ENCODE data around the gene NPLOC4.

The NPLOC4 gene

GRCh38 chr17:81511804-81512561 is 124.9 kb downstream of the NPLOC4 start:
- CTCF ChIA-PET, result interaction anchor here (0.8 to 1.3 kb wide), 2 partner anchors 27 to 50 kb away, joined by 3 to 4 read pairs; no protein-coding TSS in a partner anchor
- POLR2A ChIA-PET, result interaction anchor here (0.6 to 1.4 kb wide), 7 partner anchors 23 to 292 kb away, joined by 3 read pairs; partner anchors contain the start of genes CEP131 and FAAP100
- TF ChIP-seq CTCF (IDR thresholded peaks at IDR 0.05; ENCODE audit: control extremely low read depth, extremely low read depth, low read depth, missing control alignments), result no peak
- no peak for DNase-seq (ENCODE audit: extremely low spot score)

- POLR2A ChIA-PET, result interaction anchor here (0.6 to 1.2 kb wide), 4 partner anchors 11 to 289 kb away, joined by 3 read pairs; partner anchors contain the start of gene CEP131
- CTCF ChIA-PET, result interaction anchor here (0.8 to 1.3 kb wide), 2 partner anchors 27 to 50 kb away, joined by 3 to 4 read pairs; no protein-coding TSS in a partner anchor
- TF ChIP-seq CTCF (IDR thresholded peaks at IDR 0.05; ENCODE audit: control extremely low read depth, extremely low read depth, low read depth, missing control alignments), result no peak
- no peak for DNase-seq (ENCODE audit: extremely low spot score)
These were observed 125.4 kb downstream of the NPLOC4 start for GRCh38 chr17:81511554-81511803.

GRCh38 chr17:81510785-81511553 is 125.9 kb downstream of the NPLOC4 start:
- POLR2A ChIA-PET, result interaction anchor here (0.6 to 0.8 kb wide), 4 partner anchors 11 to 42 kb away, joined by 3 read pairs; no protein-coding TSS in a partner anchor
- DNase-seq (ENCODE audit: extremely low spot score), result no peak
- CTCF ChIA-PET, result interaction anchor here (0.8 to 1.3 kb wide), 2 partner anchors 26 to 51 kb away, joined by 3 to 4 read pairs; no protein-coding TSS in a partner anchor
- no peak for TF ChIP-seq CTCF (IDR thresholded peaks at IDR 0.05; ENCODE audit: control extremely low read depth, extremely low read depth, low read depth, missing control alignments)

- DNase-seq (ENCODE audit: extremely low spot score), result no peak
- ChIA-PET CTCF (interaction anchor here (1.2 to 2.3 kb wide), 2 partner anchors 26 to 91 kb away, joined by 4 to 9 read pairs; no protein-coding TSS in a partner anchor), POLR2A (no interaction called here)
- no peak for TF ChIP-seq CTCF (IDR thresholded peaks at IDR 0.05; ENCODE audit: control extremely low read depth, extremely low read depth, low read depth, missing control alignments)
These were observed 126.7 kb downstream of the NPLOC4 start for GRCh38 chr17:81509972-81510784.

- ChIA-PET POLR2A (interaction anchor here (0.6 to 1.2 kb wide), 4 partner anchors 13 to 43 kb away, joined by 3 to 7 read pairs (median 4); partner anchors contain the start of gene FAAP100), CTCF (interaction anchor here (0.8 to 2.3 kb wide), 4 partner anchors 9 to 217 kb away, joined by 3 to 9 read pairs (median 4); no protein-coding TSS in a partner anchor)
- DNase-seq (ENCODE audit: extremely low spot score), result no peak
- TF ChIP-seq CTCF (IDR thresholded peaks at IDR 0.05; ENCODE audit: control extremely low read depth, extremely low read depth, low read depth, missing control alignments), result no peak
These were observed 127.5 kb downstream of the NPLOC4 start for GRCh38 chr17:81509207-81509971.
